ENCODE measurements around the gene EPS8L3. TPM values are rescaled to one million over a fixed set of nuclear protein-coding genes. Genes with fewer than 3 reads are reported as not detected.
"Not testable (repeated sequence)": the region's sequence is repeated elsewhere in the genome, so short reads cannot be mapped to it uniquely, and the experiment has no call there.

The EPS8L3 gene
- total RNA-seq, 1 experiment from 2014 or later = 46.6 TPM

DNA sequence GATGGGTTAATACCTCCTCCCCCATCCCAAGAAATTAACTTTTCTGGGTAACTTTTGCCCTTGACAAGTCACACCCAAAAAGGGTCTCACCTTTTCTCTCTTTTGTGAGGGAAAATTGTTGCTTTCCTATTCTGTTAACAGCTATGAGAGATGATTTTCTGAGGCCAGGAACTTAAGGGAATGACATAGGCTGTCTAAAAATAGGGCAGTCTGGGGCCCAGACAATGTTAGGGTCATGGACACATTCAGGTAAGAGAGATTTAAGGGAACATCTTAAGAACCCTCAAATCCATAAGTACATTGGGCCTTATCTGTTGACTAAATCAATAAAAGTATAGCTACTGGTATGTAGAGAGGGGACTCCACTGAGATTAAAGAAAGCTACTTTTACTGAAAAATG is 14.5 kb downstream of the EPS8L3 start:
- H3K4me1 Mint-ChIP-seq (ENCODE audit: low read depth, unreplicated experiment) = no peaks in the 10 kb centered on the region
- H3K27ac Mint-ChIP-seq (ENCODE audit: unreplicated experiment) = no peak overlapping the region
- peaks cover 4% of the 10 kb centered on the region for H3K9me3 Mint-ChIP-seq (ENCODE audit: low read depth, unreplicated experiment)
- no peak for TF ChIP-seq CTCF (IDR thresholded peaks at IDR 0.05; ENCODE audit: unreplicated experiment)
- intact Hi-C loops (cut with micrococcal nuclease; ENCODE audit: unreplicated experiment) = no loop called here
- CTCF ChIA-PET = no interaction called here
- no TSS peak for BruUV-seq (replicated peaks)
- peaks cover 7% of the 10 kb centered on the region for H3K36me3 Mint-ChIP-seq (ENCODE audit: insufficient read depth, unreplicated experiment)
- no peaks in the 10 kb centered on the region for H3K27me3 Mint-ChIP-seq (ENCODE audit: unreplicated experiment)
- DNase-seq = no peak
- no peak overlapping the region for H3K4me3 Mint-ChIP-seq (ENCODE audit: low read depth, unreplicated experiment)

DNA sequence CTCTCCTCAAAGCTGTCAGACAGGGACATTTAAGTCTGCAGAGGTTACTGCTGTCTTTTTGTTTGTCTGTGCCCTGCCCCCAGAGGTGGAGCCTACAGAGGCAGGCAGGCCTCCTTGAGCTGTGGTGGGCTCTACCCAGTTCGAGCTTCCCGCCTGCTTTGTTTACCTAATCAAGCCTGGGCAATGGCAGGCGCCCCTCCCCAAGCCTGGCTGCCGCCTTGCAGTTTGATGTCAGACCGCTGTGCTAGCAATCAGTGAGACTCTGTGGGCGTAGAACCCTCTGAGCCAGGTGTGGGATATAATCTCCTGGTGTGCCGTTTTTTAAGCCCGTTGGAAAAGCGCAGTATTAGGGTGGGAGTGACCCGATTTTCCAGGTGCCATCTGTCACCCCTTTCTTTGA is 15.4 kb downstream of the EPS8L3 start:
- CTCF ChIA-PET = not testable (repeated sequence)

DNA sequence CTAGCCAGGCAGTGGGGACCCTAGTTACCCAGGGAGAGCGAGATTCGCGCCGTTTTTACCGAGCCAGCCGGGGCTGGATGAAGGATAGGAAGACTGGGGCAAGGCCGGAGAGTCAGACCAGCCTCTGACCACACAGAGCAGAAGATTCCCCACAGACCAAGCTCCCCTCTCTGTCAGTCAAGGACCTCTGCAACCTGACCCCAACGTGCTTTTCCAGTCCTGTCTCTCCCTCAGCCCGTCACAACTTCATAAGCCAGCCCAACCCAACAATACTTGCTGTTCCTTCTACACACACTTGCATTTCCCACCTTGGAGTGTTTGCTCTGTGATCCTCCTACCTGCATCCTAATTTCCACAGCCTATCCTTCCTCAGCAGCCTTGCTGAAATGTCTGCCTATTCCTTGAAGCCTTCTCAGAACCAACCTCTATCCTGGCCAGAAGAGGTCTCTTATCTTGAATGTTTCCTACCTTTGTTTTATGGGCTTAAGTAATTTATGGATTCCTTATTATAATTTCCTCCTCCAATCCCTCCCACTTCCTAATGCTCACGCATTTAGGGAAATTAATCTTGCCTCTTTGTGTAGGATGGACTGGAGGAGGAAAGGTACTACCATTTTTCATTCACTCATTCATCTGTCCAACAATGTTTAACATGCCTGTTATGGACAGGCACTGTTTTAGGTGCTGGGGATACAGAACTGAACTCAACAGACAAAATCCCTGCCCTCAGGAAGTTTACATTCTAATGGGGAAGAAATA is 22.9 kb downstream of the EPS8L3 start, which contains the start of gene GSTM3:
TSS of gene GSTM3 (minus strand) at position 424 of the 759 bp plus-strand sequence. CDS start 751 bp downstream, outside the sequence.
- TF ChIP-seq CTCF (IDR thresholded peaks at IDR 0.05; ENCODE audit: unreplicated experiment) = no peak
- Mint-ChIP-seq H3K27me3 (ENCODE audit: unreplicated experiment) (no peaks in the 10 kb centered on the region), H3K4me3 (ENCODE audit: low read depth, unreplicated experiment) (peak within 1 kb of the TSS; percentile 62), H3K27ac (ENCODE audit: unreplicated experiment) (peak within 1 kb of the TSS; percentile 28), H3K36me3 (ENCODE audit: insufficient read depth, unreplicated experiment) (peaks cover 28% of the 10 kb centered on the region), H3K9me3 (ENCODE audit: low read depth, unreplicated experiment) (no peaks in the 10 kb centered on the region), H3K4me1 (ENCODE audit: low read depth, unreplicated experiment) (peaks cover 10% of the 10 kb centered on the region)
- CTCF ChIA-PET = interaction anchor here (1.0 kb wide), 1 partner anchor 23 kb away, joined by 3 read pairs; no protein-coding TSS in a partner anchor
- DNase-seq = no peak
- no TSS peak for BruUV-seq (replicated peaks)
- intact Hi-C loops (cut with micrococcal nuclease; ENCODE audit: unreplicated experiment) = no loop called here

More for the DNA sequence above, 15.4 kb downstream of the EPS8L3 start:
- H3K4me1 Mint-ChIP-seq (ENCODE audit: low read depth, unreplicated experiment); DNase-seq; BruUV-seq (replicated peaks); H3K36me3 Mint-ChIP-seq (ENCODE audit: insufficient read depth, unreplicated experiment); H3K27ac Mint-ChIP-seq (ENCODE audit: unreplicated experiment); H3K27me3 Mint-ChIP-seq (ENCODE audit: unreplicated experiment); intact Hi-C loops (cut with micrococcal nuclease; ENCODE audit: unreplicated experiment); H3K4me3 Mint-ChIP-seq (ENCODE audit: low read depth, unreplicated experiment); H3K9me3 Mint-ChIP-seq (ENCODE audit: low read depth, unreplicated experiment): not testable (repeated sequence)

- no peak for TF ChIP-seq CTCF (IDR thresholded peaks at IDR 0.05; ENCODE audit: unreplicated experiment)
- H3K9me3 Mint-ChIP-seq (ENCODE audit: low read depth, unreplicated experiment) = no peaks in the 10 kb centered on the region
- H3K27me3 Mint-ChIP-seq (ENCODE audit: unreplicated experiment) = no peaks in the 10 kb centered on the region
- CTCF ChIA-PET = interaction anchor here (0.9 to 1.0 kb wide), 2 partner anchors 22 to 245 kb away, joined by 3 read pairs; partner anchors contain the start of gene AHCYL1
- H3K4me1 Mint-ChIP-seq (ENCODE audit: low read depth, unreplicated experiment) = peaks cover 10% of the 10 kb centered on the region
- peak overlapping the region; percentile 62 for H3K4me3 Mint-ChIP-seq (ENCODE audit: low read depth, unreplicated experiment)
- peaks cover 28% of the 10 kb centered on the region for H3K36me3 Mint-ChIP-seq (ENCODE audit: insufficient read depth, unreplicated experiment)
- BruUV-seq (replicated peaks) = no TSS peak
- peak; percentile 76 for DNase-seq
- intact Hi-C loops (cut with micrococcal nuclease; ENCODE audit: unreplicated experiment) = no loop called here
- peak overlapping the region; percentile 28 for H3K27ac Mint-ChIP-seq (ENCODE audit: unreplicated experiment)
These were observed 23.7 kb downstream of the EPS8L3 start for GRCh38 chr1:109739738-109740614.
